ENCODE data around the gene TP53I3.

Gene TP53I3

DNA sequence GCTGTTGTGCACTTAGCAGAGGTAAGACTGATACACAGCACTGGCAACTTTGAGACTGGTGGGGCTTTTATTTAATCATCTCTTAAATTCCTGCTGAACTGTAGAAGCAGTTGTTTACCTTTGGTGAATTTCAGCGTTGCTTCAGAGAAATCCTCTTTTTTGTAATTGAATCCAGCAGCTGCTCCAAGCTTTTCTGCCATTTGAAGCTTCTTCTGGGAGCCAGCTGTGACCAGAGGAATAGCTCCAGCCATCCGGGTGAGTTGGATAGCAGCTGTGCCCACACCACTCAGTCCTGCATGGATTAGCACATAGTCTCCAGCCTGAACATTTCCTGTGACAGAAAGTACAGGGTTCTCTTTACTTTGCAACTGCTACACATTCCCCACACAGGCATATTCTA is 3.9 kb downstream of the TP53I3 start:
- no peak for ATAC-seq
- TF ChIP-seq ZFP3 (CRISPR knock-in tag; IDR thresholded peaks at IDR 0.05) (no peak), ZNF565 (CRISPR knock-in tag; conservative IDR thresholded peaks at IDR 0.05; ENCODE audit: low read depth) (no peak), CSDC2 (CRISPR knock-in tag; IDR thresholded peaks at IDR 0.05) (no peak), ESRRG (CRISPR knock-in tag; IDR thresholded peaks at IDR 0.05) (no peak), ZNF70 (CRISPR knock-in tag; IDR thresholded peaks at IDR 0.05) (no peak)
- TF ChIP-seq, protein P1, sequence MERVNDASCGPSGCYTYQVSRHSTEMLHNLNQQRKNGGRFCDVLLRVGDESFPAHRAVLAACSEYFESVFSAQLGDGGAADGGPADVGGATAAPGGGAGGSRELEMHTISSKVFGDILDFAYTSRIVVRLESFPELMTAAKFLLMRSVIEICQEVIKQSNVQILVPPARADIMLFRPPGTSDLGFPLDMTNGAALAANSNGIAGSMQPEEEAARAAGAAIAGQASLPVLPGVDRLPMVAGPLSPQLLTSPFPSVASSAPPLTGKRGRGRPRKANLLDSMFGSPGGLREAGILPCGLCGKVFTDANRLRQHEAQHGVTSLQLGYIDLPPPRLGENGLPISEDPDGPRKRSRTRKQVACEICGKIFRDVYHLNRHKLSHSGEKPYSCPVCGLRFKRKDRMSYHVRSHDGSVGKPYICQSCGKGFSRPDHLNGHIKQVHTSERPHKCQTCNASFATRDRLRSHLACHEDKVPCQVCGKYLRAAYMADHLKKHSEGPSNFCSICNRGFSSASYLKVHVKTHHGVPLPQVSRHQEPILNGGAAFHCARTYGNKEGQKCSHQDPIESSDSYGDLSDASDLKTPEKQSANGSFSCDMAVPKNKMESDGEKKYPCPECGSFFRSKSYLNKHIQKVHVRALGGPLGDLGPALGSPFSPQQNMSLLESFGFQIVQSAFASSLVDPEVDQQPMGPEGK (CRISPR knock-in tag; IDR thresholded peaks at IDR 0.05; ENCODE audit: borderline replicate concordance), result no peak
- TF ChIP-seq, protein P2, sequence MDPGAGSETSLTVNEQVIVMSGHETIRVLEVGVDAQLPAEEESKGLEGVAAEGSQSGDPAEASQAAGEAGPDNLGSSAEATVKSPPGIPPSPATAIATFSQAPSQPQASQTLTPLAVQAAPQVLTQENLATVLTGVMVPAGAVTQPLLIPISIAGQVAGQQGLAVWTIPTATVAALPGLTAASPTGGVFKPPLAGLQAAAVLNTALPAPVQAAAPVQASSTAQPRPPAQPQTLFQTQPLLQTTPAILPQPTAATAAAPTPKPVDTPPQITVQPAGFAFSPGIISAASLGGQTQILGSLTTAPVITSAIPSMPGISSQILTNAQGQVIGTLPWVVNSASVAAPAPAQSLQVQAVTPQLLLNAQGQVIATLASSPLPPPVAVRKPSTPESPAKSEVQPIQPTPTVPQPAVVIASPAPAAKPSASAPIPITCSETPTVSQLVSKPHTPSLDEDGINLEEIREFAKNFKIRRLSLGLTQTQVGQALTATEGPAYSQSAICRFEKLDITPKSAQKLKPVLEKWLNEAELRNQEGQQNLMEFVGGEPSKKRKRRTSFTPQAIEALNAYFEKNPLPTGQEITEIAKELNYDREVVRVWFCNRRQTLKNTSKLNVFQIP (CRISPR knock-in tag; IDR thresholded peaks at IDR 0.05; ENCODE audit: borderline replicate concordance, low read depth), result no peak

DNA sequence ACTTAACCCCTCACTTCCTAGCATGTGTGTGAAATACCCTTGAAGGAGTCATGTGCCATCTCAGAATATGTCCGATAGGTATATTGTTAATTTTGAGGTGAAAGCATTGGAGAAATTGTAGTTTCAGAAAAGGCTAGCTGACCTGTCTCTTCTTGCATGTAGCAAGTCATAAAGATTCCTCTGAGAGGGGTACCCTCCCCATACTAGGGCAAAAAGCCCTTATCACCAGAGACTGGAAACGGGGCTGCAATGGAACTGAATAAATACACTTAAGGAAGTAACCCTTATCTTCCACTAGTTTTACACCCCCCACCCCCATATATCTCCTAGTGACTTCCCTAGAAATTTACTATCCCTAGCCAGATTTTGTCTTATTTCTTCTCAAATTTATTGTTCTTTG is 6.8 kb downstream of the TP53I3 start:
- ATAC-seq, result no peak
- TF ChIP-seq, protein P2 (CRISPR knock-in tag; IDR thresholded peaks at IDR 0.05; ENCODE audit: borderline replicate concordance, low read depth), result no peak
- TF ChIP-seq ZNF565 (CRISPR knock-in tag; conservative IDR thresholded peaks at IDR 0.05; ENCODE audit: low read depth), result no peak
- TF ChIP-seq GLIS3 (CRISPR knock-in tag; IDR thresholded peaks at IDR 0.05), result no peak
- TF ChIP-seq ZNF70 (CRISPR knock-in tag; IDR thresholded peaks at IDR 0.05), result no peak
- TF ChIP-seq BACH2 (CRISPR knock-in tag; IDR thresholded peaks at IDR 0.05; ENCODE audit: borderline replicate concordance), result no peak
- TF ChIP-seq, protein P3, sequence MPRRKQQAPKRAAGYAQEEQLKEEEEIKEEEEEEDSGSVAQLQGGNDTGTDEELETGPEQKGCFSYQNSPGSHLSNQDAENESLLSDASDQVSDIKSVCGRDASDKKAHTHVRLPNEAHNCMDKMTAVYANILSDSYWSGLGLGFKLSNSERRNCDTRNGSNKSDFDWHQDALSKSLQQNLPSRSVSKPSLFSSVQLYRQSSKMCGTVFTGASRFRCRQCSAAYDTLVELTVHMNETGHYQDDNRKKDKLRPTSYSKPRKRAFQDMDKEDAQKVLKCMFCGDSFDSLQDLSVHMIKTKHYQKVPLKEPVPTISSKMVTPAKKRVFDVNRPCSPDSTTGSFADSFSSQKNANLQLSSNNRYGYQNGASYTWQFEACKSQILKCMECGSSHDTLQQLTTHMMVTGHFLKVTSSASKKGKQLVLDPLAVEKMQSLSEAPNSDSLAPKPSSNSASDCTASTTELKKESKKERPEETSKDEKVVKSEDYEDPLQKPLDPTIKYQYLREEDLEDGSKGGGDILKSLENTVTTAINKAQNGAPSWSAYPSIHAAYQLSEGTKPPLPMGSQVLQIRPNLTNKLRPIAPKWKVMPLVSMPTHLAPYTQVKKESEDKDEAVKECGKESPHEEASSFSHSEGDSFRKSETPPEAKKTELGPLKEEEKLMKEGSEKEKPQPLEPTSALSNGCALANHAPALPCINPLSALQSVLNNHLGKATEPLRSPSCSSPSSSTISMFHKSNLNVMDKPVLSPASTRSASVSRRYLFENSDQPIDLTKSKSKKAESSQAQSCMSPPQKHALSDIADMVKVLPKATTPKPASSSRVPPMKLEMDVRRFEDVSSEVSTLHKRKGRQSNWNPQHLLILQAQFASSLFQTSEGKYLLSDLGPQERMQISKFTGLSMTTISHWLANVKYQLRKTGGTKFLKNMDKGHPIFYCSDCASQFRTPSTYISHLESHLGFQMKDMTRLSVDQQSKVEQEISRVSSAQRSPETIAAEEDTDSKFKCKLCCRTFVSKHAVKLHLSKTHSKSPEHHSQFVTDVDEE (CRISPR knock-in tag; IDR thresholded peaks at IDR 0.05), result no peak
- TF ChIP-seq CSDC2 (CRISPR knock-in tag; IDR thresholded peaks at IDR 0.05), result no peak
- TF ChIP-seq ZNF8 (CRISPR knock-in tag; IDR thresholded peaks at IDR 0.05), result no peak
- no peak for TF ChIP-seq ZC3H10 (CRISPR knock-in tag; IDR thresholded peaks at IDR 0.05)
- TF ChIP-seq SNAI2 (CRISPR knock-in tag; IDR thresholded peaks at IDR 0.05), result no peak
- TF ChIP-seq ARNTL (CRISPR knock-in tag; IDR thresholded peaks at IDR 0.05; ENCODE audit: borderline replicate concordance, low read depth), result no peak
- no peak for TF ChIP-seq RARB (CRISPR knock-in tag; IDR thresholded peaks at IDR 0.05)
- TF ChIP-seq, protein P1 (CRISPR knock-in tag; IDR thresholded peaks at IDR 0.05; ENCODE audit: borderline replicate concordance), result no peak

DNA sequence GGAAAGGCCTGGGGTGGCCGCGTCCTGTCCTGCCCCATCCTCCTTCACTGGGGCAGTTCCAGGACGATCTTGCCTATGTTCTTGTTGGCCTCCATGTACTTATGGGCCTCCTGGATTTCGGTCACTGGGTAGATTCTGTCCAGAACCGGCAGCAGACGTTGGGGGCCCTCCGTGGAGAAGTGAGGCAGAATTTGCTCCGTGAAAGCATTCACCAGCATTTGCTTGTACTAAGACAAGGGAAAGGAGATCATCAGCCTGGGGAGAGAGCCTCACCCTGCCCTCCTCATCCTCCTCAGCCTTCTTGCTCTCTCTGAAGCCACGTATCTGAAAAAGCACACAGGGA is 7.1 kb downstream of the TP53I3 start:
- ATAC-seq, result no peak
- TF ChIP-seq, protein P1 (CRISPR knock-in tag; IDR thresholded peaks at IDR 0.05; ENCODE audit: borderline replicate concordance), result no peak
- 0 out of 2 replicates have a peak, but pooled peaks have one; percentile 3 for TF ChIP-seq SNAI2 (CRISPR knock-in tag; IDR thresholded peaks at IDR 0.05)
